GM18870 (cell line): ENCODE results near the gene COMMD10.
"Not testable (repeated sequence)": the region's sequence is repeated elsewhere in the genome, so short reads cannot be mapped to it uniquely, and the experiment has no call there.

Source experiments
- ATAC-seq: cut with Tn5 transposase; IDR thresholded peaks from one replicate; pipeline ENCODE4 v1.9.1; 2021; ENCODE audit warnings: moderate library complexity; ENCODE audit not compliant: unreplicated experiment

Gene COMMD10

GRCh38 chr5:116084871-116085715 is at the start of gene COMMD10:
TSS of gene COMMD10 (plus strand) at chr5:116085025.
- ATAC-seq, result peak; percentile 83

DNA sequence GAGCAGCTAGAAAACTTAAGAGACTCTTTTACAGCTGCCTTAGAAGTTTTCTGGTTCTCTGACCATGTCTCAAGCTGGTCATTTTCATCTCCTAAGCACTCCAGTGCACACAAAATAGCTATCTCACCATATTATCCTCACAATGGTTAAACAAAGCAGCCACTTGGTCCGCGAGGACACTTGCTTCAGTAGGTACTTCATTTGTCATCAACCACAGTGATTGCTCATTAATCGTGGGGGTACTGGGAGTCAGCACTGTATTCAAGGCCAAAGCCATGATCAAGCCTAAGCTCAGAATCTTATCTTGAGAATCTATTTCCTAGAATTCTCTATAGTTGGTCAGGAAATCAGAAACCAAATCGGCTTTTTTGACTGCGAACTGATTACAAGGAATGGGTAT is 49.7 kb upstream of the COMMD10 start:
- no peak for ATAC-seq

DNA sequence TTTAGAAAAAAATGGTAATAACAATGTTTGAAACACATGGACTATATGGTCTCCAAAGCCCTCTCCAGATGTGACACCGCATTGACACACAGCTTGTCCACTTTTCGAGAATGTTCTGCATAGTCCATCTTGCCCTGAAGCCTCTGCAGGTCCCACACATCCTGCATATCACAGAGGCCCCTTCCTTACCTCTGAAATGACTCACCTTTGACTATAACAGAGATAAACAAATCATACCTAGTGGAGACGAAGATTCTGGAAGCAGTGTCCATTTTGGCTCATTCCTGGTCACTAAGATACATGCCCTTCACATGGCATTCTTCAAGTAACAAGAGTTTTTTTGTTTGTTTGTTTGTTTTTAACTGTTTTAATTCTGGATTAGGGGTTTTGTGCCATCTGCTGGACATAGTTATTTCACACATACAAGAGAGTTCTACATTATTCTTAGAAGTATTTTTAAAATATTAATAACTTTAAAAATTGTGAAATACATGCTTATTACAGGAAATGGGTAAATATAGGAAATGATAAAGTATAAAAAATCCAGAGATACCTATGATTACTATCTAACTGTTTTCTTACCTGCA is 47.5 kb upstream of the COMMD10 start:
- ATAC-seq, result no peak

GRCh38 chr5:116038817-116039216 is 46.0 kb upstream of the COMMD10 start:
- ATAC-seq, result peak; percentile 63

DNA sequence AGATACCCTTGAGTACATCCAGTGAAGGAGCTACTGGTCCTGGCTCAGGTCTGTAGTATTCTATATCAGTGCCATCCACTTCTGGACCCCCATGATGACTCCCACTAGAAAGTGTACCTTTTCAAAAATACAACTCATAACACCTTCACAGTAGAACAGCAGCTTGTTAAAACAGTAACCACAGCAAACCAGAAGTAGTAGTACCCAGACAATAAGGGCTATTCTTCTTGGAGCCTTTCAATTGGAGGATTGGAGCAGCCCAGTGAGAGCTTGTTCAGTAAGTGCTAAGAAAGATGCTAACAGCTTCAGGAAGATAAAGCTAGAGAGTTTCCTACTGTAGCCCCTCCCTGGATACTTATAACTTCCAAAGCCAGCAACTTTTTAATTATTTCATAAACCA is 42.5 kb upstream of the COMMD10 start:
- no peak for ATAC-seq

GRCh38 chr5:116044073-116044472 is 40.8 kb upstream of the COMMD10 start:
- no peak for ATAC-seq

DNA sequence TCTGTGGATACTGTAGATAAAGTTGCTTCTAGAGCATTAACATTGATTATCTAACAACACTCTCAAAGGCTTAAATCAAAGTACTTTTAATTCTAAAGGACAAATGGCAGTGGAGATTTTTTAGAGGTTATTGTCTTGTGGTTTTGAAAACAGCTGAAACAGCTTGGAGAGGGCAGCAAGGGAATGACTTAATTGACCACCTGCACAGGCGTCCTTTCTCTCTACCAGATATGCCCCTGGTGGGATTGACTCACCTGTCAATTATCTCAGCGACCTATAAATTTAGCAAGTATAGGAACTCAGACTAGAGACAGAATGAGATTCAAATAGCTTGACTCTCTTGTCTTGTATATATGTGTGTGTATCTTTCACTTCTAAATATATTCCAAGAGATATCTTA is 39.0 kb upstream of the COMMD10 start:
- no peak for ATAC-seq

- ATAC-seq, result no peak
Measured at GRCh38 chr5:116046261-116046660, 38.6 kb upstream of the COMMD10 start.

DNA sequence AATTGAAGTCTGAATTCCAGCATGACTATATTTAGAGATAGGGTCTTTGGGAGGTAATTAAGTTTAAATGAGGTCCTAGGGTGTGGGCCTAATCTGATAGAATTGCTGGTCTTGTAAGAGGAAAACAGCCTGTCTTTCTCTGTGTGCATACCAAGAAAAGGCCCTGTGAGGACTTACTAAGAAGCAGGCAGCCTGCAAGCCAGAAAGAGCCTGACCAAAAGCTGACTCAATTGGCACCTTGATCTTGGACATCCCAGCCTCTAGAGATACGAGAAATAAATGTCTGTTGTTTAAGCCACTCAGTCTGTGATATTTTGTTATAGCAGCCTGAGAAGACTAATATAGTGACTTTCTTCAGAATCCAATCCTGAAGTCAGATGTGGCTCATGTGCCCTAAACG is 38.0 kb upstream of the COMMD10 start:
- ATAC-seq, result no peak

DNA sequence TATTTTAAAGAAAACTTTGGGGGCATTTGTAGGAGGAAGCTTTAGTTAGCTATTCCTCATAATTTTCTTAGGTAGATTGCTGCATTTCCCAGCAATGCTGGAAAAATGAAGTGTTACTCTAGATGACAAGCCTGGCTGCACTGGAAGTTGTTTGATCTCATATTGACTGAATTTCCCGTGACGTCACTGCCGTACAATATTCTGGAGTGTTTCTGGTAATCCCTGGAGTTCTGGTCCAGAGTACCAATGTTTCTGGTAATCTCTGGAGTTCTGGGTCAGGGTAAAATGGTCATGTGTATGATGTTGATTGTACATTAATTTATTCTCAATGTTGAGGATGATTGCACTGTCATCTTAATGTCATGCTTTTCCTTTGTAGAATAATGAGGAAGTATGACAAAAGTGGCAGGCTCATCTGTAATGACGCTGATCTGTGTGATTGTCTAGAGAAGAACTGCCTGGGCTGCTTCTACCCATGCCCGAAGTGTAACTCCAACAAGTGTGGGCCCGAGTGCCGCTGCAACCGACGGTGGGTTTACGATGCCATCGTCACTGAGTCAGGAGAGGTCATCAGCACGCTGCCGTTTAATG is 26.4 kb upstream of the COMMD10 start:
- ATAC-seq, result no peak

DNA sequence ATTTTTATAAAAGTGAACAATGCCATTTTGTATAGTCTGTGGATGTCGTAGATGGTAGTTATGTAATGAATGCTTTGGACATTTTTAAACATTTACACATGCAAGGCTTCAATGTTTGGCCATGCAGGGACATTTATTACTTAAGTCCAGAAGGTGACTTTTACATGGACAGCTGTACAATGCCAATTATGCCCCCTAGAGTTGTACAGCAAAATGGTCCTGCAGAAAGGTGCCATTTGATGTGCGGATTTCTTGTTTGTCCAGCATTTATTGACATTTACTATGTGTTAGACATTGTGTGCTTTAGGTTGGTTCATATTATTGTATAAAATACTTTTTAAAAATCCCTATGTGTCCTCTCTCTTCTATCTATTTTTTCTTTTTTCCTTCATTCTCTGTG is 22.5 kb upstream of the COMMD10 start:
- no peak for ATAC-seq

- no peak for ATAC-seq
Measured at GRCh38 chr5:116063950-116064349, 20.9 kb upstream of the COMMD10 start.

DNA sequence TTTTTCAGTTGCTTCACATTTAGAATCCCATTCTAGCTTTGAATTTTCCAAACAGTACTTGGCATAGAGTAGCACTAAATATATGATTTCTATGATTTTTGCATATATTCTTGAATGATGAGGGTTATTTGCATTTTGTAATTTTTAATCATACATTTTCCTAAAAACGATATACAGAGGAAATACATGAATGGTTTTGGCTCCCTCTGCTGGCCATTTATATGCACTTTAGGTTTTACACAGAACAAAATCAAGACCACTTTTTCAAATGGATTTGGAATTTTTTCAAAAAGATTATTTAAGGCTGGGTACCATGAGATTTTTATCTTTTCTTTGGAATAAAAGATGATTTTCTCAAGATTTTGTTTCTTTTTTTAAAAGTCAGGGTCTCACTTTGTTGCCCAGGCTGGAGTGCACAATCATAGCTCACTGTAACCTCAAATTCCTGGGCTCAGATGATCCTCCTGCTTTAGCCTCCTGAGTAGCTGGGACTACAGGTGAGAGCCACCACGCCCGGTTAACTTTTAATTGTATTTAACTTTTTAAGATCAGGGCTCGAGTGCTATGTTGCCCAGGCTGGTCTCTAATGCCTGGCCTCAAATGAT is 16.7 kb upstream of the COMMD10 start:
- ATAC-seq, result no peak

DNA sequence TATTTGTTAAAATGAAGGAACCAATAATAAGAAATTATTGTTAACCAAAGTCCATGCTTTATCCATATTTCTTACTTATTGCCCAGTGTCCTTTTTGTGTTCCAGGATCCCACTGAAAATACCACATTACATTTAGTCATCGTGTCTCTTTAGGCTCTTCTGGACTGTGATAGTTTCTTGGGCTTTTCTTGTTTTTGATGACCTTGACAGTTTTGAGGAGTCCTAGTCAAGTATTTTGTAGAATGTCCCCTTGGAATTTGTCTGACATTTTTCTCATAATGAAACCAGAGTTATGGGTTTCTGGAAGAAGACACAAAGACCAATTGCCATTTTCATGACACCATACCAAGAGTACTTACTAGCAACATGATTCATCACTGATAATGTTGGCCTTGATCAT is 13.6 kb upstream of the COMMD10 start:
- ATAC-seq, result no peak

GRCh38 chr5:116075191-116075831 is 9.5 kb upstream of the COMMD10 start:
- no peak for ATAC-seq

GRCh38 chr5:116076496-116076895 is 8.3 kb upstream of the COMMD10 start:
- ATAC-seq, result peak; percentile 98

DNA sequence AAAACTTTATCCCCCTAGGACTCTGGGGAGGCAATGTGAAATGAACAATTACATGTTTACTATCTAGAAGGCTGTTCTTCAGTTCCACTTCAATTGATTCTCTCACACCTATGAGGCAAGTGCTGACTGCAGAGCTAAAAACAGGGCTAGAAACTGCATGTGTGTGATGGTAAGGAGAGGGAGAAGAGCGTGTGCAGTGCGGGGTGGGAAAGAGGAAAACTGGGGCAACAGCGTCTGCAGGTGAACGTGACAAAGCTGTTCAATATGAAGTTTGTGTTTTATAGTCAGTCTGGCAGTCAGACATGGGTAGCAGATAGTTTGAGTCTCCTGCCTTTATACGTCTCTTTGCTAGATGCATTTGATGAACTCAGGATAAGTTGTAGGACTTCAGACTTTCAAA is 6.6 kb upstream of the COMMD10 start:
- no peak for ATAC-seq

DNA sequence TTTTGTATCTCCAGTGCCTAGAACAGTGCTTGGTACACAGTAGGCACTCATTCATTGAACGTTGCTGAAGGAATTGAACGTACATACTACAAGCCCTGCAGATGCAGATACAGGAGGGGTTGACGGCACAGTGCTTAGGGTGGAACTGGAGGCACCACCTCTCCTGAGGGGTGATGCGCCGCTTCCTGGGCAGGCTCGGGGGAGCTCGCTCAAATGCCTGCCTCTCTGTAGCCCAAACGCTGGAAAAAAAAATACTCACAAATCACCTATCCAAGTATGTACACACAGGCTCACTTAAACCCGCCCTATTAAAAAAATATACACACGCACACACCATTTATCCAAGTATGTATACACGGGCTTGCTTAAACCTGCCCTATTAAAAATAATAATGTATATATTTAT is 536 bp upstream of the COMMD10 start:
- peak; percentile 20 for ATAC-seq

GRCh38 chr5:116086309-116086708 is 1.5 kb downstream of the COMMD10 start:
- ATAC-seq, result not testable (repeated sequence)

DNA sequence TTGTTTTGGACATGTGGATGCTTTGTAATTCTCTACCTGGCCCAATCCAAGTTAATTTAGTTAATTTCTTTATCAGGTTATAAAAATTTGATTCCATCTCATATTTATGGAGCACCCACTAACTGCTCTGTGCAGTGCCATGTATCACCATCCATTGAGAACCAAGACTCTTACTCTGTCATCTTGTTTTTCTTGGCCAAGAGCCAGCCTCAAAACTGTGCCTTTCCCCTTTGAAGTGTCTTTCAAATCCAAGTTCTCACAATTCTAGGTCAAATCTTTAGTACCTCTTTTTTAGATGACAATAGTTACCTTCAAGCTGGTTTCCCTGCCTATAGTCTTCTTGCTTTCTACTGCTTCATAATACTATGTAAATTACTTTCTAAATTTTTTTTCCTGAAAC is 3.2 kb downstream of the COMMD10 start:
- no peak for ATAC-seq

DNA sequence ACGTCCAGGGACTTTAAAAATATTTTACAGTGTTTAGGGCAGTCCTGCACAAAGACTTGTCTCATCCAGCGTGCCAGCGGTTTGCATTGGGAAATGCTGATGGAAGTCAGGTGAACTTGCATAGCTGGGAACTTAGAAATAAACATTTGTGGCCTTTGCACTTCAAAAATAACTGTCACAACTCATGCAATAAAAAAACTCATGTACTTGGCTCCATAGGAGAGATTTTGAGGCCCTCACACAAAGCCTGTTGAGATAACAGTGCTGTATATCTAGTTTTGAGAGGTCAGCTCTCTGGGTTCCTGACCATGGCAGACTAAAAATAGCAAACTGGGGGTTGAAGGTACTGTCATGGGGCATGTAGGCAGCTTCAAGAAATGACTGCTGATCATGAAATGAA is 5.5 kb downstream of the COMMD10 start:
- ATAC-seq, result no peak
